Activated B cell treated with CpG ODN at 0.5 μM for 24 hours (primary cell): ENCODE data around the gene ASTN2. TPM values are rescaled to one million over a fixed set of nuclear protein-coding genes. Genes with fewer than 3 reads are reported as not detected.

Experiments used
- ATAC-seq: fragments of 200-7000 bp; cut with Tn5 transposase; one replicate; pipeline ENCODE4 v1.10.0; 2021; ENCODE audit warnings: low read depth, mild to moderate bottlenecking, moderate library complexity
- CTCF ChIA-PET: fragments of 350-600 bp; sonication (Branson Sonifier 250); formaldehyde crosslinking; loops from one replicate; lab custom pipeline; 2021; ENCODE audit warnings: antibody characterized with exemption; lab: Charles Lee
- POLR2A ChIA-PET: fragments of 350-600 bp; sonication (Branson Sonifier 250); formaldehyde crosslinking; loops from one replicate; lab custom pipeline; 2021; ENCODE audit warnings: antibody characterized with exemption; lab: Charles Lee
- DNase-seq: peaks from one replicate; pipeline ENCODE4 v3.0.0; 2022
- H3K27ac Mint-ChIP-seq: one replicate; pipeline ENCODE4 v1.8.0; 2020; ENCODE audit warnings: mixed read lengths
- H3K27me3 Mint-ChIP-seq: one replicate; pipeline ENCODE4 v1.8.0; 2021; ENCODE audit warnings: mixed read lengths
- H3K36me3 Mint-ChIP-seq: one replicate; pipeline ENCODE4 v1.8.0; 2021; ENCODE audit warnings: low read depth, mixed read lengths
- H3K4me1 Mint-ChIP-seq: one replicate; pipeline ENCODE4 v1.8.0; 2021; ENCODE audit warnings: mixed read lengths
- H3K4me3 Mint-ChIP-seq: one replicate; pipeline ENCODE4 v1.8.0; 2020; ENCODE audit warnings: mild to moderate bottlenecking, mixed read lengths
- H3K9me3 Mint-ChIP-seq: one replicate; pipeline ENCODE4 v1.8.0; 2020; ENCODE audit warnings: mixed read lengths
- CTCF ChIP-seq: fragments of 200-600 bp; IDR thresholded peaks from one replicate; pipeline ENCODE4 v1.8.0; 2022; ENCODE audit warnings: antibody characterized with exemption, mild to moderate bottlenecking
- intact Hi-C: fragments of 100-400 bp; cut with micrococcal nuclease; formaldehyde crosslinking; loops from one replicate; pipeline ENCODE4 v1.15.1; 2024
- total RNA-seq: library from RNA; stranded (reverse); gene quantifications from 2 replicates; pipeline ENCODE4 v1.2.3, GENCODE V29; 2022

ASTN2 gene
- total RNA-seq, 1 donor from 2014 or later: 2.3 TPM

- ChIA-PET CTCF (no interaction called here), POLR2A (no interaction called here)
- no peaks in the 10 kb centered on the region for H3K9me3 Mint-ChIP-seq
- intact Hi-C loops: no loop called here
- ATAC-seq (no peak), DNase-seq (no peak)
- peaks cover 2% of the 10 kb centered on the region for H3K27me3 Mint-ChIP-seq
- H3K4me1 Mint-ChIP-seq: no peaks in the 10 kb centered on the region
- H3K36me3 Mint-ChIP-seq: no peaks in the 10 kb centered on the region
- no peak overlapping the region for H3K4me3 Mint-ChIP-seq
- no peak for TF ChIP-seq CTCF
- H3K27ac Mint-ChIP-seq: no peak overlapping the region
Measured at GRCh38 chr9:116821633-116822229, 593.1 kb downstream of the ASTN2 start.

DNA sequence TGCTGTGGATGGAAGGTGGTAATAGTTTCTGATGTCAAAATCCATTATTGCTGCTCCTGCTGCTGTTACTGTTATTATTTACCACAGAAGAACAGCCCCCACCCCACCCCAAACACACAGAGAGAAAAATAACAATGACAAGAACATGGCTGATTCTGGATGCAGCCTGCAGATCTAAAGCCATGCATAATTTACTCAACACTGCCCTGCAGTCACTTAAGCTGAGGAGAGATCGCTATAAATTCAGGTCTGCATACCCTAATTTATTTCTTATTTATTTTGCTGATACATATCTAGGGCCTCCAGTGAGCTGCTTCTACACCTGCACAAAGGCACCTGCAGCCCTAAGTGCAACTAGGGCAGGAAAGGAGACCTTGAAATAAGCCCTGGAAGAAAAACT lies 595.7 kb downstream of the ASTN2 start:
- no peak for TF ChIP-seq CTCF
- CTCF ChIA-PET: no interaction called here
- DNase-seq (no peak), ATAC-seq (no peak)
- Mint-ChIP-seq H3K4me1 (no peaks in the 10 kb centered on the region), H3K27me3 (peaks cover 4% of the 10 kb centered on the region), H3K9me3 (no peaks in the 10 kb centered on the region), H3K4me3 (no peak overlapping the region), H3K27ac (no peak overlapping the region), H3K36me3 (no peaks in the 10 kb centered on the region)
- POLR2A ChIA-PET: no interaction called here
- intact Hi-C loops: no loop called here

- TF ChIP-seq CTCF: no peak
- intact Hi-C loops: no loop called here
- Mint-ChIP-seq H3K4me1 (no peaks in the 10 kb centered on the region), H3K9me3 (no peaks in the 10 kb centered on the region), H3K27me3 (peaks cover 4% of the 10 kb centered on the region), H3K36me3 (no peaks in the 10 kb centered on the region), H3K4me3 (no peak overlapping the region), H3K27ac (no peak overlapping the region)
- ATAC-seq (no peak), DNase-seq (no peak)
- CTCF ChIA-PET: no interaction called here
- POLR2A ChIA-PET: no interaction called here
Measured at GRCh38 chr9:116817762-116818161, 597.1 kb downstream of the ASTN2 start.

DNA sequence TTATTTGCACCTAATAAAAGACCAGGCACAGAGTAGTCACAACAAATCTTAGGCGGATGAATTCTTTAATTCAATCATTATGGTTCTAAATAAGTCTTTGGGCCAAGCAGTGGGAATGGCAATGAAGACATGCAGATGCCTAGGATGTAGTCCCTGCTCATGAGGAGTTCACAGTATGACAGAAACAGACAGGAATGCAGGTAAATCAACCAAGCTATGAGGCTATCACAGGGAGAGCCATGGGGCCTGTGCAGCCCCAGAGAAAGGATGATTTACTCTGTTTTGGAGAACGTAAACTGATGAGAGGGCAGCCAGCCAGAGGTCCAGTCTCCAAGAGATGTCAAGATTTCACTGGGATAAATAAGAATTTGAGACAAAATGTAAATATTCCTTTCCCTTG lies 598.4 kb downstream of the ASTN2 start:
- no peaks in the 10 kb centered on the region for H3K4me1 Mint-ChIP-seq
- no peak for TF ChIP-seq CTCF
- peaks cover 4% of the 10 kb centered on the region for H3K27me3 Mint-ChIP-seq
- H3K9me3 Mint-ChIP-seq: no peaks in the 10 kb centered on the region
- ATAC-seq (no peak), DNase-seq (no peak)
- CTCF ChIA-PET: no interaction called here
- POLR2A ChIA-PET: no interaction called here
- no peak overlapping the region for H3K4me3 Mint-ChIP-seq
- intact Hi-C loops: no loop called here
- H3K36me3 Mint-ChIP-seq: no peaks in the 10 kb centered on the region
- H3K27ac Mint-ChIP-seq: no peak overlapping the region

- H3K4me1 Mint-ChIP-seq: no peaks in the 10 kb centered on the region
- no peaks in the 10 kb centered on the region for H3K9me3 Mint-ChIP-seq
- intact Hi-C loops: no loop called here
- H3K36me3 Mint-ChIP-seq: no peaks in the 10 kb centered on the region
- H3K27ac Mint-ChIP-seq: no peak overlapping the region
- no peak overlapping the region for H3K4me3 Mint-ChIP-seq
- DNase-seq (no peak), ATAC-seq (no peak)
- no peak for TF ChIP-seq CTCF
- ChIA-PET POLR2A (no interaction called here), CTCF (no interaction called here)
- H3K27me3 Mint-ChIP-seq: peaks cover 4% of the 10 kb centered on the region
Measured at GRCh38 chr9:116815835-116816234, 599.0 kb downstream of the ASTN2 start.
